HG02610 (cell line): ENCODE results near the gene LRP5.
"Not testable (repeated sequence)": the region's sequence is repeated elsewhere in the genome, so short reads cannot be mapped to it uniquely, and the experiment has no call there.

Experiments
- ATAC-seq: cut with Tn5 transposase; IDR thresholded peaks from one replicate; pipeline ENCODE4 v1.9.1; 2021; ENCODE audit warnings: mild to moderate bottlenecking, moderate library complexity; ENCODE audit not compliant: unreplicated experiment

LRP5 gene

DNA sequence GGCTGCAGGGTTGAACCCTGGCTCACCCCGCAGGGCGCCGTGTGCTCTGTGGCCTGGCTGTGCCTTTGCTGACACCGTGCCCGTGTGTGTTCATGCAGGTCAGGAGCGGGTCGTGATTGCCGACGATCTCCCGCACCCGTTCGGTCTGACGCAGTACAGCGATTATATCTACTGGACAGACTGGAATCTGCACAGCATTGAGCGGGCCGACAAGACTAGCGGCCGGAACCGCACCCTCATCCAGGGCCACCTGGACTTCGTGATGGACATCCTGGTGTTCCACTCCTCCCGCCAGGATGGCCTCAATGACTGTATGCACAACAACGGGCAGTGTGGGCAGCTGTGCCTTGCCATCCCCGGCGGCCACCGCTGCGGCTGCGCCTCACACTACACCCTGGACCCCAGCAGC is 101.2 kb downstream of the LRP5 start:
- ATAC-seq, result no peak

DNA sequence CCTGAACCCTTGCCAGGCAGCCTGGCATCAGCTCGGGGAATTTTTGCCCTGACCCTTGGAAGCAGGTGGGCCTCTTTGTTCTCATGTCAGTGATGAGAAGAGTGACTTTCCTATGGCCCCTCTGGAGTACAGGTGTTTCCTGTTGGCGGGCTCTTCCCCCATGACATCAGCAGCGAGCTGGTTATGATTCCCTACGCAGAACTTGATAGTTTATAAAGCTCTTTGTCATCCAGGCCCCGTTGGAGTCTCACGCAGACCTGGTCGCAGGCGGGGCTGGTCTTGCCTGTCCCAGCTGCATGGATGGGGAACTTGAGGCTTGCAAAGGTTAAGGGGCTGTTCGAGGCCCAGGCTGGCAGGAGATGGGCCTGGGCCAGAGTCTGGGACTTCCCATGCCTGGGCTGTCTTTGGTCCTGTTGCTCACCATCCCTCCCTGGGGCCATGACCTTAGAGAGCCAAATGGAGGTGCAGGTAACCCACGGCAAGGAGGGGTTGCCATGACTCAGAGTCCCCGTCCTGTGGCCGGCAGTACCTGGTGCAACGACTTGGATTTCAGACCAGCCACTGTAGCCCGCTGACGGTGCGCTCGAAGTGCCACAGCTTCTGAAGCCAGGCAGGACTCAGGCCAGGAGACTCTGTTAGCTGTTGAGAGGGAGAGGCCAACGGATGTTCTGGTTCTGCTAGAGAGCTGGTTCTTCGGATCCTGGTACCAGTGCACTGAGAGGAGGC is 102.3 kb downstream of the LRP5 start:
- ATAC-seq, result no peak

DNA sequence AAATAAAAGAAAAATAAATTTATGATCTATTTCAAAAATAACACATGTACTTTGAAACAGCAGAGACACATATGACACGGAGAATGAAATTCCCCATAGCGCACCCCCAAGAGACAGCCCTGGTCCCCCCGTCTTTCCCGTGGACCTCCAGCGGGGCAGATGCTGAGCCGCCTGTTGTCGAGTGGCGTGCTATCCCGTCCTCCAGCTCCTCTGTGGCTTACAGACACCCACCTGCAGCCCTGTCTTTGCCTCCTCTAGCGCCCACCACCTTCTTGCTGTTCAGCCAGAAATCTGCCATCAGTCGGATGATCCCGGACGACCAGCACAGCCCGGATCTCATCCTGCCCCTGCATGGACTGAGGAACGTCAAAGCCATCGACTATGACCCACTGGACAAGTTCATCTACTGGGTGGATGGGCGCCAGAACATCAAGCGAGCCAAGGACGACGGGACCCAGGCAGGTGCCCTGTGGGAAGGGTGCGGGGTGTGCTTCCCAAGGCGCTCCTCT is 103.7 kb downstream of the LRP5 start:
- no peak for ATAC-seq

DNA sequence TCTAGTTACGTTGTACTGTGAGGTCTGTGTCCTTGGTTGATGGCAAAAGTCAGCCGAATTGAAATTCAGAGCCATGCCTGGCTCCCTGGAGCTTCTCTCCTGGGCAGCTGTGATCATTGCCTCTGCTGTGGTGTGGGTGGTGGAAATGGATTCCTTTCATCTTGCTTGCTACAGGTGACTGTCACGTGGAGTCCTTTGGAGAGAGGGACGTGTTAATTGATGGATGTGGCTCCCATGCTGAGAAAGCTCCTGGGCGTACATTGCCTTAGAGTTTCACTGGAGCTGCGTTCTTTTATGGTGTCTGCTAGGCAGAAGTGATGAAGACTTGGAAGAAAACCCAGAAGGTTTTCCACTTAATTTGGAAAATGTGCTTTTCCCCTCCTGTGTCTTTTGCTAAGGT is 106.3 kb downstream of the LRP5 start:
- no peak for ATAC-seq

DNA sequence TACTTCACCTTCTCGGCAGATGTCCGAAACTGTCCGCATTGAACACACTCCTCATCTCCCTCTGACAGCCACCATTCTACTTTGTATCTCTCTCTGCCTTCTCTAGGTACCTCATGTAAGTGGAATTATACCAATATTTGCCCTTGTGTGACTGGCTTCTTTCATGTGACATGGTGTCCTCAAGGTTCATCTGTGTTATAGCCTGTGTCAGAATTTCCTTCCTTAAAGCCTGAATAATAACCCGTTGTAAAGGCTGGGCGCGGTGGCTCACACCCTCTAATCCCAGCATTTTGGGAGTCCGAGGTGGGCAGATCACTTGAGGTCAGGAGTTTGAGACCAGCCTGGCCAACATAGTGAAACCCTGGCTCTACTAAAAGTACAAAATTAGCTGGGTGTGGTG is 107.8 kb downstream of the LRP5 start:
- ATAC-seq, result no peak

DNA sequence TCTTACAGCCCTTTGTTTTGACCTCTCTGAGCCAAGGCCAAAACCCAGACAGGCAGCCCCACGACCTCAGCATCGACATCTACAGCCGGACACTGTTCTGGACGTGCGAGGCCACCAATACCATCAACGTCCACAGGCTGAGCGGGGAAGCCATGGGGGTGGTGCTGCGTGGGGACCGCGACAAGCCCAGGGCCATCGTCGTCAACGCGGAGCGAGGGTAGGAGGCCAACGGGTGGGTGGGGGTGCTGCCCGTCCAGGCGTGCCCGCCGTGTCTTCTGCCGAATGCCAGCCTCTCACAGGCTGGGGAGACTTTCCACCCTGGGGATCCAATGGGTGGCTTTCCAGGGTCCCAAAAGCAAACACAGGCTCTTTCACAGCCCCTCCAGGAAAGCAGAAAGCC is 111.1 kb downstream of the LRP5 start:
- no peak for ATAC-seq

DNA sequence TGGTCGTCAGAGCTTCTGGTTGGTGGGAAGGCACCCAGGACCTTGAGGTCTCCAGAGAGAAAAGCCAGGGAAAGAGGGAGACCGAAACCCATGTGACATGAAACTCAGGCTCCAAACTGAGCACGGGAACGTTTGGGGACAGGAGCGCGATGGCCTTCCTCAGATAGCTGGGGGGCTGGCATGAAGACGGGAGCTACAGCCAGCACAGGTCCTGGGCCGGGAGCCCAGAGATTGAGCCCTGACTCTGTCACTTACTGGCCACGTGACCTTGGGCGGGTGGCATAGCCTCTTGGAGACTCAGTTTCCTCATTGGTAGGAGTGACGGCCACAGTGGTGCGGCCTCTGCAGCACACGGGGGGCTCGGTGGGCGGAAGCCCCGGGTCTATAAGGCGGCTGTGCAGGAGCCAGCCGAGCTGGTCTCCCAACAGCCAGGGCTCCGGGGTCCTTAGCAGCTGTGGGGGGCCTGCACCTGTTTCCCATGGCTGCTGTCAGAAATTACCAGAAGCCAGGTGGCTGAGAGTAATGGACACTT is 111.8 kb downstream of the LRP5 start:
- ATAC-seq, result no peak

DNA sequence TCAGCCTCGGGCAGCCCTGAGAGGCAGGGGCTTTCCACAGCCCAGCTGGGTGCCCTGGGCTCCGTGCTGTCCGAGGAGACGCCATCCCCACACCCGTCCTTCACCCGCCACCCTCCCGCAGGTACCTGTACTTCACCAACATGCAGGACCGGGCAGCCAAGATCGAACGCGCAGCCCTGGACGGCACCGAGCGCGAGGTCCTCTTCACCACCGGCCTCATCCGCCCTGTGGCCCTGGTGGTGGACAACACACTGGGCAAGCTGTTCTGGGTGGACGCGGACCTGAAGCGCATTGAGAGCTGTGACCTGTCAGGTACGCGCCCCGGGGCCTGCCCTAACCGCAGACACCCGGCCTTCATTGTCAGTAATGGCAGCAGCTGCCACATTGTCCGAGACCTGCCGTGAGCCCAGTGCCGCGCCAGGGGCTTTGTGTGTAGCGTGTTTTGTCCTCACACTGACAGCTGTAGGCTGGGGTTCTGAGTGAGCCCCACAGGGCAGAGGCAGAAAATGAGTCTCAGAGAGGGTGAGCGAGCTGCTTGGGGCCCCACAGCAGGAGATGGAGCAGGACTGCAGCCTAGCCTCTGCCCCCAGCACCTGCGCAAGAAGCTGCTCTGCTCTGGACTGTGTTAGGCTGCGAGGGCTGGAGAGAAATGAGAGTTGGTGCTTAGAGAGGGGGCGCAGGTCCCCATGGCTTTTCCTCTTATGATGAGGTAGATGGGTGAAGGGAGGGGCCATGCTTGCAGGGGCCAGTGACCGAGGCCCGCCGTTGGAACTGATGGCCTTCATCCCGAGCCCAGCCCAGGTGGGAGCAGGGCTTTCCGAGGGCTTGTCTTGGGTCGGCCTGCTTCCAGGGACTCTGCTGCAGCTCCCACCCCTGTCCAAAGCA is 112.8 kb downstream of the LRP5 start:
- no peak for ATAC-seq

DNA sequence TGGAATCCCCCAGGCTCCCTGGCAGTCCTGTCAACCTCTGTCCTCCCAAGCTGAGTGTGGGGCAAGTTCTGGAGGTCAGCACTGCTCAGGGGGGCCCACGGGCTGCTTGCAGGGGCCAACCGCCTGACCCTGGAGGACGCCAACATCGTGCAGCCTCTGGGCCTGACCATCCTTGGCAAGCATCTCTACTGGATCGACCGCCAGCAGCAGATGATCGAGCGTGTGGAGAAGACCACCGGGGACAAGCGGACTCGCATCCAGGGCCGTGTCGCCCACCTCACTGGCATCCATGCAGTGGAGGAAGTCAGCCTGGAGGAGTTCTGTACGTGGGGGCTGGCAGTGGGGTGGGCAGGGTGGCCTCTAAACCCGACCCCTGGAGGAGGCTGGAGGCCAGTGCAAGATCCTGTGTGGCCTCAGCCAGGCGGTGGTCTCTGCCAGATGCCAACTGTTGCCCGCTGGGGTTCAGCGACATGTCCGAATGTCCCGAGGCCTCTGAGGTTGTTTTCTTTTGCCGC is 113.5 kb downstream of the LRP5 start:
- no peak for ATAC-seq

DNA sequence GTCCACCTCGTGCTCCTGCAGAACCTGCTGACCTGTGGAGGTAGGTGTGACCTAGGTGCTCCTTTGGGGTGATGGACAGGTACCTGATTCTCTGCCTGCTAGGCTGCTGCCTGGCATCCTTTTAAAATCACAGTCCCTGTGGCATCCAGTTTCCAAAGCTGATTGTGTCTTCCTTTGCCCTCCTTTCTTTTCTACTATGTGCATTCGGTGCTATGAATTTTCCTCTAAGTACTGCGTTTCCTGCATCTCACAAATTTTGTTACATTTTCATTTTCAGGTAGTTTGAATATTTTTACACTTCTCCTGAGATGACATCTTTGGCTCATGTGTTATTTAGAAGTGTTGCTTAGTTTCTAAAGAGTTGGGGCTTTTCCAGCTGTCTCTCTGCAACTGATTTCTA is 117.3 kb downstream of the LRP5 start:
- ATAC-seq, result no peak

DNA sequence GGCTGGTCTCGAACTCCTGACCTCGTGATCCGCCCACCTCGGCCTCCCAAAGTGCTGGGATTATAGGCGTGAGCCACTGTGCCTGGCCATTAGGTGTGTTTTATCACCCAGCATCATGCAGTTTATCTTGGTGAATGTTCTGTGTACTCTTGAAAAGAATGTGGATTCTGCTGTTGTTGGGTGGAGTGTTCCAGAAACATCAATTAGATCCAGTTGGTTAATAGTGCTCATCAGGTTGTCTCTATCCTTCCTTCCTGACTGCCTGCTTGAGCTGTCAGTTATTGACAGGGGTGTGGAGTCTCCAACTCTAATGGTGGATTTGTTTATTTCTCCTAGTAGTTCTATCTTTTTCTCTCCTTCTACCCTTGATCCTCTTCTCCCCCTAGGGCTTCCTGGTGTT is 118.0 kb downstream of the LRP5 start:
- ATAC-seq, result no peak

DNA sequence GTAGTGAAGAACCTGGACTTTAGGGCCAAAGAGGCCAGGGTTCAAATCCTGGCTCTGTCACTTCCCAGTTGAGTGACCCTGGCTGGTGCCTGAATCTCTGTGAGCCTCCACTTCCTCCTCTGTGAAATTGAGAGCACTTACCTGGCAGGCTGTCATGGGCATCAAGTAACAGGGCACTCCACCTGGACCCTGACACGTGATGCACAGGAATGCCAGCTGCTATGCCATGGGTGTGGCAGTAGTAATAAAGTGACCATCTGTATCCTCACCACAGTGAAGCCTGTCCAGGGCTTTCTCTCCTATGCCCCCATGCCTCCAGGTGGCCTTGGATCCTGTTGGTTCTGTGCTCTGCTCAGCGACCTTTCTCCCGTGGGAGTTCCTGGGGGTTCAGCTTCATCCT is 118.4 kb downstream of the LRP5 start:
- no peak for ATAC-seq

DNA sequence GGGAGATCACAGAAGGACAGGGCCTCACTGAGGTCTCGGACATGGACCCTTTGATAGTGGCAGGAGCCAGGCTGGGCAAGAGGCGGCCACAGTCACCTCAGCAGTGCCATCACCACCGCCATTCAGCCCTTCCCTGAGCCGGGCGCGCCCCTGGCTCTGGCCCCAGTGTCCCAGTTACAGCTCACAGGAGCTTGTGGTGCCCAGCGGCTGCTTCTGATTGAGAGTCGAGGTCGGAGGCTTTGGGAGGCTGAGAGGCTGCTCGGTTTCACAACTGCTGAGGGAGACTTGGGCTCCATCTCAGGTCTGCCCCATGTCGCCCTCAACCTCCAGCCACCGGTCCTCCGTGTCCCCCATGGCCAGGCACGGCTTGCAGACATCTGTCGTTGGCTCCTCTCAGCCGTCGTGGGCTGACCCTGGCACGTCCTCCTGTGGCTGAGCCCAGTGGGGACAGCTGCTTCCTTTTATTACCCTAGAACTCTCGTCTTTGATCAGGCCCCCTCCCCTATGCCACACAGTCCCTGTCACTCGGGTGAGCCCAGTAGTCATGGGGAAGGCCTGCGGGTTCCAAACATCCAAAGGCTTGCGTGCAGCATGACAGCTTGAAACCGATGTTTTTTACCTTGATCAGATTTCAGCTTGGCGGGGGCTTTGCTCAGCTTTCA is 119.7 kb downstream of the LRP5 start:
- ATAC-seq, result no peak

DNA sequence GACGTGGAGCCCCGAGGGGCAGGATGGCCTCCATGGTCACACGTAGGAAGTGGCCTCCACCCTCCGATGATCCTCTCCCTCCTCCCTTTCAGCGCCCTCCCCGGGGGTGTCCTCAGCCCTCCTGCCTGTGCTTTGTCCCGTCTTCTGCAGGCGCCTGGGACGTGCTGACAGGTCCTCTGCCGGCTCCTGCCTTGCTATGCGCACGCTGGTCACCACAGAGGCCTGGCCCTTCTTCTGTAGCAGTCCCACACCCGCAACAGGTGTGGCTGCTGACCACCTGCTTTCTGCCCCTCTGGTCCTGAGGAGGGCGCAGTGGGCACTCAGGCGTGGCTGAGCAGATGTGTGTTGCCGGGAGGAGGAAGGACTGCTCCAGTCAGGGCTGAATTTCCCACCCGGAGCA is 120.5 kb downstream of the LRP5 start:
- no peak for ATAC-seq

DNA sequence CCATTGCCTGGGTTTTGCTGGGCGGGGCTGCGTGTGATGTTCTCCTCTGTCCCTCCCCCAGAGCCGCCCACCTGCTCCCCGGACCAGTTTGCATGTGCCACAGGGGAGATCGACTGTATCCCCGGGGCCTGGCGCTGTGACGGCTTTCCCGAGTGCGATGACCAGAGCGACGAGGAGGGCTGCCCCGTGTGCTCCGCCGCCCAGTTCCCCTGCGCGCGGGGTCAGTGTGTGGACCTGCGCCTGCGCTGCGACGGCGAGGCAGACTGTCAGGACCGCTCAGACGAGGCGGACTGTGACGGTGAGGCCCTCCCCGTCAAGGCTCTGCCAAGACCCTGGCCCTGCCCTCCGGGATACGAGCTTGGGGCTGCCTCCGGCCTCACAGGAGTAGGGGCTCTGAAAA is 121.2 kb downstream of the LRP5 start:
- ATAC-seq, result no peak

DNA sequence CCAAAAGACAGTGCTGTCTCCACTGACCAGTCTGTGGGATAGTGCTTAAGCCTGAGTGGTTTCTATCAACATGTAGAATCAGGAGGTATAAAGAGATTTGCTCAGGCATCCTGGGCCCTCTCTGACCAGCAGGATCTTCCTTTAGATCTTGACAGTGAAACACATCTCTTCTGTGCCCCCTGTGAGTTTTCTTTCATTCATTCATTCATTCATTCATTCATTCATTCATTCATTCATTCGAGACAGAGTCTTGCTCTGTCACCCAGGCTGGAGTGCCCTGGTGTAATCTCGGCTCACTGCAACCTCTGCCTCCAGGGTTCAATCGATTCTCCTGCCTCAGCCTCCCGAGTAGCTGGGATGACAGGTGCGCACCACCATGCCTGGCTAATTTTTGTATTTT is 121.8 kb downstream of the LRP5 start:
- not testable (repeated sequence) for ATAC-seq

DNA sequence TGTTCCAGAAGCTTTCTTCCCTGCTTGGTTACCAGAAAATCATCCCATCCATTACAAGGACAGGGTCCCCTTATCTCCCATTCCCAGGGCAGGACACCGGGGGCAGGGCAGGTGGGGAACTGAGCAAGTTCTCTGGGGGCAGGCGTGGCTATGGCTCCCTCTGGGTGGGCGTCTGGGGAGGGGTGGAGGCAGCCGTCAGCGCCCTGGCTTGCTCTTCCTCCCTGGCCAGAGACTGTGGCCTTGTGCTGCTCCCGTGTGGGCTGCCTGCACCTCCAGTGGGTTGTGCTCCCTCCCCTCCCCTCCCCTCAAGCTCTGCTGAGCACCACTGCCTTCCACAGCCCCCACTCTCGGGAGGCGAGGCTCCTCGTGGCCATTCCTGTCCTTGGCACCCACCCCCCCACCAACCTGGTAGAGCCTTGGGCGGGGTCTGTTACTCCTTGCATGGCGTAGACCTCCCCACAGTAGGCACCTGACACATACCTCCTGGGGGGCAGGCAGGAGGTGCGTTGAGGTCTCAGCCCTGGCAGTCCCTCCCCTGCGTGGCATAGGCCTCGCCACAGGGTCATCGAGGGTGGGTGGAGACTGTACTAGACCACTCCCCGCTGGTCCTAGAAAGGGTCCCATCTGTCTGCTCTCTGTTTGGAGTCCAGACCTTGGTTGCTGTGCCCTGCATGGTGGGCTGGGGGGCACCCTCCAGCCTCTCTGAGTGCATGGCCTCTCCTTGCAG is 123.9 kb downstream of the LRP5 start:
- ATAC-seq, result no peak

DNA sequence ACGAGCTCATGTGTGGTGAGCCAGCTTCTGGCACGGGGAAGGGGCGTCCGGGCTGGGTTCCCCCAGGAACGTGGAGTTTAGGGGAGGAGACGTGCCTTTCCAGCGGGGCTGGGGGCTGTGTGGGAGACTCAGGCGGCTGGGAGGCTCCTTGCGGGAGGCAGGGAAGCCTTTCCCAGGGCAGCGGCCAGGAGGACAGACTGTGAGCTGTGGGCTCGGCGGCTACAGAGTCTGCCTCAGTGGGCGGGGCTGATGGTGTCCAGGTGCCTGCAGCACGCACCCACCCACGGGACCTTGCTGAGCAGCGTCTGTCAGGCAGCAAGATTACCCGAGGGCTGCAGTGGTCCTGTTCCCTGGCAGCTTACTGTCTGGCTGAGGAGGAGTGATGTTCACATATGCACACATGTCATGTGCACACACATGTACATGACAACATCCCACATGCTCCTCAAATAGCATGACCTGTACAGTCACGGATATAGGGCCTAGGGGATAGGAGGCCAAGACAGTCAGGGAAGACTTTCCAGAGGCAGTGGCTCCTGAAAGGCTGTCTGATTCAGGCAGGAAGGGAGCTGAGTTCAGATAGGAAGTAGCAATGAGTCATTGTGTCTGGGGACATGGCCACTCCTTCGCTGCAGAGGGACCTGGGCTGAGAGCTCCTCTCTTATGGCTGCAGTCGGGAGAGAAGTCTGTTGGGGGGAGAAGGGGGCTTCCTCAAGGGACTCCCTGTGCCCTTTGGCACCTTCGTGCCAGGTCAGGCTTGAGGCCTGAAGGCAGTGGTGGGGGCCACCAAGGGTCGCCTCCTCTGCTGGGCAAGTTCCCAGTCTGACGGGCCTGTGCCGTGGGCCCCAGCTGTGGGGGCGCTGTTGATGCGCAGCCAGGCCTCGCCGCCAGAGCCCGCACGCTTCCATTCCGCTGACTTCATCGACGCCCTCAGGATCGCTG is 124.9 kb downstream of the LRP5 start:
- ATAC-seq, result no peak

DNA sequence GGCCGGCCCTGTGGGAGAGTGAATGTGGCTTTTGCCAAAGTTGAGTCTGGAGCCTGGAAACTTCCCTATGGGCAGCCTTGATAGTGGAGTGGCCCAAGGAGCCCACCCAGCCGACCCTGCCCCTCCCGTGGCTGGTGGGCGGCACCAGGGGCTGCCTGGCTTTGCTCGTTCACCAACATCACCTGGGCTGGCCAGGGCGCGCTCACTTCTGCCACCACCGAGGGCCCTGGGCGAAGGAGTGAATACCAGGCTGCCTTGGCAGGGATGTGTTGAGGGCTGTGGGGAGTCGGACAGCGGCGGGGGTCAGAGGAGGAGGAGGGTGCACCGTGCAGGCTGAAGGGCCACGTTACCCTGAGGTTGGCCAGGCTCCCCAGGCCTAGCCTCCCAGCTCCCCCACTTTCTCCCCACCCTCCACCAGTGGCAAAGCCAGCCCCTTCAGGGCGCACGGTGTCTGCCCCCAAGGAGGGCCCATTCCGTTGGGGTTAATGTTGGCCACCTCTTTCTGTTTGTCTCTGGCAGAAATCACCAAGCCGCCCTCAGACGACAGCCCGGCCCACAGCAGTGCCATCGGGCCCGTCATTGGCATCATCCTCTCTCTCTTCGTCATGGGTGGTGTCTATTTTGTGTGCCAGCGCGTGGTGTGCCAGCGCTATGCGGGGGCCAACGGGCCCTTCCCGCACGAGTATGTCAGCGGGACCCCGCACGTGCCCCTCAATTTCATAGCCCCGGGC is 125.7 kb downstream of the LRP5 start:
- ATAC-seq, result no peak
